Loucy (cell line): ENCODE measurements around the gene THBD.

ENCODE experiments used
- H2AFZ ChIP-seq: fragments of 200-600 bp; sonication (generic); 2 replicates; pipeline ENCODE4 v1.6.0; 2016; ENCODE audit warnings: antibody characterized with exemption, mild to moderate bottlenecking, low read length, moderate library complexity
- H3F3A ChIP-seq: fragments of 200-600 bp; 2 replicates; pipeline ENCODE4 v1.6.0; 2016; ENCODE audit warnings: antibody characterized with exemption, low read depth, mild to moderate bottlenecking
- H3K27me3 ChIP-seq: fragments of 200-600 bp; sonication (generic); 2 replicates; pipeline ENCODE4 v1.6.1; 2014; ENCODE audit warnings: low read length, mild to moderate bottlenecking; ENCODE audit not compliant: insufficient read depth, poor library complexity, severe bottlenecking
- H3K36me3 ChIP-seq: fragments of 200-600 bp; sonication (generic); 2 replicates; pipeline ENCODE4 v1.6.1; 2016; ENCODE audit warnings: low read length; ENCODE audit not compliant: insufficient read depth
- H3K4me1 ChIP-seq: fragments of 200-600 bp; sonication (generic); 2 replicates; pipeline ENCODE4 v1.5.1; 2014; ENCODE audit warnings: low read length, mild to moderate bottlenecking; ENCODE audit not compliant: insufficient read depth, poor library complexity, severe bottlenecking
- H3K4me2 ChIP-seq: fragments of 200-600 bp; sonication (generic); 2 replicates; pipeline ENCODE4 v1.6.0; 2014; ENCODE audit warnings: antibody characterized with exemption, low read length, low read depth, mild to moderate bottlenecking; ENCODE audit not compliant: poor library complexity, severe bottlenecking
- H3K4me3 ChIP-seq: fragments of 200-600 bp; sonication (generic); 2 replicates; pipeline ENCODE4 v1.5.1; 2014; ENCODE audit warnings: low read length, mild to moderate bottlenecking, mixed read lengths; ENCODE audit not compliant: poor library complexity, severe bottlenecking
- H3K79me2 ChIP-seq: fragments of 200-600 bp; sonication (generic); 2 replicates; pipeline ENCODE4 v1.6.1; 2014; ENCODE audit warnings: low read length; ENCODE audit not compliant: insufficient read depth
- H3K9ac ChIP-seq: fragments of 200-600 bp; sonication (generic); 2 replicates; pipeline ENCODE4 v1.6.0; 2014; ENCODE audit warnings: mild to moderate bottlenecking, low read depth, low read length, moderate library complexity; ENCODE audit not compliant: poor library complexity, severe bottlenecking
- H3K9me2 ChIP-seq: fragments of 200-600 bp; sonication (generic); replicated peaks from 2 replicates; pipeline ENCODE4 v1.6.1; 2016; ENCODE audit warnings: low read depth, low read length, mixed read lengths
- H3K9me3 ChIP-seq: fragments of 200-600 bp; sonication (generic); 2 replicates; pipeline ENCODE4 v1.6.1; 2014; ENCODE audit warnings: mild to moderate bottlenecking, antibody characterized with exemption, low read length, low read depth; ENCODE audit not compliant: insufficient read depth
- H4K20me1 ChIP-seq: fragments of 200-600 bp; sonication (generic); 2 replicates; pipeline ENCODE4 v1.6.0; 2014; ENCODE audit warnings: antibody characterized with exemption, low read length, mild to moderate bottlenecking; ENCODE audit not compliant: insufficient read depth, poor library complexity, severe bottlenecking
- CTCF ChIP-seq: fragments of 200-600 bp; sonication (generic); conservative IDR thresholded peaks from 2 replicates; pipeline ENCODE4 v1.5.1; 2014; ENCODE audit warnings: mild to moderate bottlenecking, antibody characterized with exemption, low read length
- EZH2phosphoT487 ChIP-seq: fragments of 200-600 bp; IDR thresholded peaks from 2 replicates; pipeline ENCODE4 v1.6.1; 2018; ENCODE audit warnings: antibody characterized with exemption, mild to moderate bottlenecking, moderate library complexity, borderline replicate concordance

The THBD gene, protein sequence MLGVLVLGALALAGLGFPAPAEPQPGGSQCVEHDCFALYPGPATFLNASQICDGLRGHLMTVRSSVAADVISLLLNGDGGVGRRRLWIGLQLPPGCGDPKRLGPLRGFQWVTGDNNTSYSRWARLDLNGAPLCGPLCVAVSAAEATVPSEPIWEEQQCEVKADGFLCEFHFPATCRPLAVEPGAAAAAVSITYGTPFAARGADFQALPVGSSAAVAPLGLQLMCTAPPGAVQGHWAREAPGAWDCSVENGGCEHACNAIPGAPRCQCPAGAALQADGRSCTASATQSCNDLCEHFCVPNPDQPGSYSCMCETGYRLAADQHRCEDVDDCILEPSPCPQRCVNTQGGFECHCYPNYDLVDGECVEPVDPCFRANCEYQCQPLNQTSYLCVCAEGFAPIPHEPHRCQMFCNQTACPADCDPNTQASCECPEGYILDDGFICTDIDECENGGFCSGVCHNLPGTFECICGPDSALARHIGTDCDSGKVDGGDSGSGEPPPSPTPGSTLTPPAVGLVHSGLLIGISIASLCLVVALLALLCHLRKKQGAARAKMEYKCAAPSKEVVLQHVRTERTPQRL

DNA sequence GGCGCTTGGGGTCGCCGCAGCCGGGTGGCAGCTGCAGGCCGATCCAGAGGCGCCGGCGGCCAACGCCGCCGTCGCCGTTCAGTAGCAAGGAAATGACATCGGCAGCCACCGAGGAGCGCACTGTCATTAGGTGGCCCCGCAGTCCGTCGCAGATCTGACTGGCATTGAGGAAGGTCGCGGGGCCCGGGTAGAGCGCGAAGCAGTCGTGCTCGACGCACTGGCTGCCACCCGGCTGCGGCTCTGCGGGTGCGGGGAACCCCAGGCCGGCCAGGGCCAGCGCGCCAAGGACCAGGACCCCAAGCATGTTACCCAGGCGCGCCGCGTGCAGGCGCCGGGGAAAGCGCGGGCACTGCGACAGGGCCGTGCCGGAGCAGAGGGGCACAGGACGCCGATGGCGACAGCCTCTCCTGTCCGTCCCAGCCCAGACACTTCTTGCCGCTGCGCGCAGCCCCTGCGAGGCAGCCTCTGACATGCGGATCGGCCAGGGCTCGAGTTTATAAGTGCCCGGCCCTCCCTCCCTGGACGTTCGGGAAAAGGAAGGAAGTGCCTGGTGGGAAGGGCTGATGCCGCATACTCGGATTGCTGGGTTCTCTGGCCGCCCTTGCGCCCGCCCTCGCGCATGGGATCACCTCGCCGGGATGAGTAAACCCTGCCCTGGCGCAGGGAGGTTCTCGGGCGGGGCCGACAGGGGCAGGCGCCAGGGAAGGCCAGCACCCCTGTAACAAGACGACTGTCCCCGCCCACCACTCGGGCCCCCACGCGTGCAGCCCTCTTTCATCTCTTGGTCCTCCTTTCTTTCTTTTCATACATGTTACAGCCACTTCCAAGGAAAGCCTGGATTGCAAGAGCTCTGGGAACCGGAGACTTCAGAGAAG, at the start of gene THBD:
Gene THBD, minus strand, starts transcription at position 472 of the 875 bp plus-strand sequence. Its CDS starts 168 bp downstream, at position 304.
- H3K4me1 ChIP-seq = peaks cover 13% of the 10 kb centered on the region
- peaks cover 48% of the 10 kb centered on the region for H3K27me3 ChIP-seq
- H3K9me2 ChIP-seq = no peaks in the 10 kb centered on the region
- H3K4me3 ChIP-seq = peak within 1 kb of the TSS; percentile 72
- no peaks in the 10 kb centered on the region for H3K9me3 ChIP-seq
- no peak for TF ChIP-seq EZH2phosphoT487
- no peak for TF ChIP-seq CTCF
- peak within 1 kb of the TSS; percentile 5 for H3K9ac ChIP-seq
- peak within 1 kb of the TSS; percentile 67 for H2AFZ ChIP-seq
- H3K4me2 ChIP-seq = peak within 1 kb of the TSS; percentile 92
- no peaks in the 10 kb centered on the region for H3K36me3 ChIP-seq
- H3K79me2 ChIP-seq = no peaks in the 10 kb centered on the region
- H4K20me1 ChIP-seq = no peaks in the 10 kb centered on the region
- H3F3A ChIP-seq = no peaks in the 10 kb centered on the region

GRCh38 chr20:23097636-23098580, 48.4 kb upstream of the THBD start:
- no peaks in the 10 kb centered on the region for H3K27me3 ChIP-seq
- H3K4me2 ChIP-seq = no peak overlapping the region
- no peaks in the 10 kb centered on the region for H3F3A ChIP-seq
- H3K9me3 ChIP-seq = no peaks in the 10 kb centered on the region
- no peak overlapping the region for H3K9ac ChIP-seq
- no peaks in the 10 kb centered on the region for H4K20me1 ChIP-seq
- no peak for TF ChIP-seq CTCF
- TF ChIP-seq EZH2phosphoT487 = no peak
- H3K4me3 ChIP-seq = no peak overlapping the region
- H2AFZ ChIP-seq = no peak overlapping the region
- no peaks in the 10 kb centered on the region for H3K79me2 ChIP-seq
- no peaks in the 10 kb centered on the region for H3K36me3 ChIP-seq
- peaks cover 10% of the 10 kb centered on the region for H3K4me1 ChIP-seq
- no peaks in the 10 kb centered on the region for H3K9me2 ChIP-seq

GRCh38 chr20:23096986-23097520, 47.6 kb upstream of the THBD start:
- no peak overlapping the region for H3K9ac ChIP-seq
- peaks cover 4% of the 10 kb centered on the region for H3K4me1 ChIP-seq
- no peaks in the 10 kb centered on the region for H4K20me1 ChIP-seq
- H3K79me2 ChIP-seq = no peaks in the 10 kb centered on the region
- H3K4me2 ChIP-seq = no peak overlapping the region
- TF ChIP-seq CTCF = no peak
- TF ChIP-seq EZH2phosphoT487 = no peak
- H3K9me3 ChIP-seq = no peaks in the 10 kb centered on the region
- H3K36me3 ChIP-seq = no peaks in the 10 kb centered on the region
- no peaks in the 10 kb centered on the region for H3F3A ChIP-seq
- no peak overlapping the region for H2AFZ ChIP-seq
- H3K9me2 ChIP-seq = no peaks in the 10 kb centered on the region
- no peak overlapping the region for H3K4me3 ChIP-seq
- no peaks in the 10 kb centered on the region for H3K27me3 ChIP-seq
